HG03103 (cell line): ENCODE data around the gene PYROXD2.
"Not testable (repeated sequence)": the region's sequence is repeated elsewhere in the genome, so short reads cannot be mapped to it uniquely, and the experiment has no call there.

Source experiments
- ATAC-seq: cut with Tn5 transposase; IDR thresholded peaks from one replicate; pipeline ENCODE4 v1.9.1; 2021; ENCODE audit warnings: low read depth; ENCODE audit not compliant: unreplicated experiment

PYROXD2 gene

GRCh38 chr10:98396096-98397063 is 18.6 kb downstream of the PYROXD2 start:
- ATAC-seq, result no peak

- no peak for ATAC-seq
Measured at GRCh38 chr10:98394851-98395440, 20.0 kb downstream of the PYROXD2 start.

GRCh38 chr10:98391578-98391991 is 23.4 kb downstream of the PYROXD2 start:
- ATAC-seq, result no peak

- ATAC-seq, result no peak
Measured at GRCh38 chr10:98391065-98391464, 23.9 kb downstream of the PYROXD2 start.

GRCh38 chr10:98390406-98390805 is 24.6 kb downstream of the PYROXD2 start:
- no peak for ATAC-seq

- no peak for ATAC-seq
Measured at GRCh38 chr10:98389398-98389797, 25.6 kb downstream of the PYROXD2 start.

- ATAC-seq, result no peak
Measured at GRCh38 chr10:98388101-98388655, 26.8 kb downstream of the PYROXD2 start.

GRCh38 chr10:98384531-98385133 is 30.4 kb downstream of the PYROXD2 start:
- no peak for ATAC-seq

GRCh38 chr10:98383869-98384268 is 31.1 kb downstream of the PYROXD2 start:
- ATAC-seq, result no peak

GRCh38 chr10:98383134-98383667 is 31.8 kb downstream of the PYROXD2 start:
- ATAC-seq, result not testable (repeated sequence)

- no peak for ATAC-seq
Measured at GRCh38 chr10:98382691-98383101, 32.3 kb downstream of the PYROXD2 start.

- no peak for ATAC-seq
Measured at GRCh38 chr10:98380493-98381339, 34.3 kb downstream of the PYROXD2 start.

GRCh38 chr10:98378722-98379121 is 36.3 kb downstream of the PYROXD2 start:
- no peak for ATAC-seq

- ATAC-seq, result no peak
Measured at GRCh38 chr10:98377536-98377935, 37.4 kb downstream of the PYROXD2 start.

GRCh38 chr10:98377001-98377400 is 38.0 kb downstream of the PYROXD2 start:
- ATAC-seq, result no peak

- ATAC-seq, result no peak
Measured at GRCh38 chr10:98376485-98376884, 38.5 kb downstream of the PYROXD2 start.

- ATAC-seq, result no peak
Measured at GRCh38 chr10:98374217-98374985, 40.6 kb downstream of the PYROXD2 start.

GRCh38 chr10:98373260-98374040 is 41.5 kb downstream of the PYROXD2 start:
- ATAC-seq, result no peak
